ENCODE data around the gene TNFRSF17. TPM values are rescaled to one million over a fixed set of nuclear protein-coding genes. Genes with fewer than 3 reads are reported as not detected.

Gene TNFRSF17
- total and polyA plus RNA-seq, 10 of the 15 experiments (the other 5 are each of a cell fraction or from before 2014, with no cell fraction given) = 106 to 461 (median 179) TPM

- Histone ChIP-seq H3K4me2 (ENCODE audit: control insufficient read depth, insufficient read depth) (no peak overlapping the region), H3K9me3 (replicated peaks; ENCODE audit: control insufficient read depth, insufficient read depth, low read length) (no peaks in the 10 kb centered on the region), H3K79me2 (ENCODE audit: control insufficient read depth, insufficient read depth, low read length) (peaks cover 21% of the 10 kb centered on the region), H3K4me1 (ENCODE audit: control insufficient read depth, insufficient read depth, low read length) (no peaks in the 10 kb centered on the region; the same call in 1 of the 2 replicates), H3K36me3 (ENCODE audit: control insufficient read depth in 2 of 2, insufficient read depth in 2 of 2, low read length in 1 of 2) (peaks cover 10 to 11% of the 10 kb centered on the region in 2 experiments; a peak in 3 of 4 replicates), H3K4me3 (no peak overlapping the region), H4K20me1 (ENCODE audit: control insufficient read depth, insufficient read depth) (no peaks in the 10 kb centered on the region), H3K27ac (ENCODE audit: control insufficient read depth, insufficient read depth) (no peak overlapping the region), H3K27me3 (replicated peaks in 1 of 2; ENCODE audit: control insufficient read depth in 2 of 2, insufficient read depth in 2 of 2, low read length in 1 of 2) (no peaks in the 10 kb centered on the region), H2AFZ (ENCODE audit: control insufficient read depth, low read depth, low read length) (no peak overlapping the region), H3K9ac (ENCODE audit: control insufficient read depth, insufficient read depth, low read length) (no peak overlapping the region)
- ATAC-seq (no peak), DNase-seq (ENCODE audit: low read depth, low spot score) (no peak), FAIRE-seq (no peak)
- 96% methylated on average over 6 of the region's 6 CpGs for WGBS (ENCODE audit: insufficient coverage, insufficient replicate concordance, low lambda C conversion rate, missing lambda C conversion rate)
- ChIA-PET SMC1A (ENCODE audit: uncharacterized antibody, unreplicated experiment) (interaction anchor here (1.0 to 1.3 kb wide), 6 partner anchors 10 to 45 kb away, joined by 3 to 7 read pairs (median 3); no protein-coding TSS in a partner anchor), POLR2A (interaction anchor here (1.1 to 1.4 kb wide), 4 partner anchors 9 to 35 kb away, joined by 3 to 4 read pairs (median 4); partner anchors contain the start of gene TNFRSF17), CTCF (interaction anchor here (4.1 kb wide), 1 partner anchor 68 kb away, joined by 17 read pairs; no protein-coding TSS in a partner anchor), RAD21 (ENCODE audit: unreplicated experiment) (interaction anchor here (0.8 kb wide), 1 partner anchor 68 kb away, joined by 5 read pairs; no protein-coding TSS in a partner anchor)
- BruUV-seq (replicated peaks) = no TSS peak
- intact Hi-C loops (cut with micrococcal nuclease; ENCODE audit: unreplicated experiment) = no loop called here
- in situ Hi-C loops (cut with MboI) = no loop called here
- TF ChIP-seq RUNX3 (IDR thresholded peaks at IDR 0.05; ENCODE audit: low read length) = no peak
- TF ChIP-seq MEF2A (IDR thresholded peaks at IDR 0.05; ENCODE audit: insufficient read depth, low read depth, low read length) = no peak
- no peak for TF ChIP-seq PKNOX1 (IDR thresholded peaks at IDR 0.05)
- no peak for TF ChIP-seq ETV6 (conservative IDR thresholded peaks at IDR 0.05 in 1 of 2, IDR thresholded peaks at IDR 0.05 in 1 of 2; ENCODE audit: borderline replicate concordance in 1 of 2, low read depth in 1 of 2)
- TF ChIP-seq ATF2 (IDR thresholded peaks at IDR 0.05; ENCODE audit: low read length) = no peak
- TF ChIP-seq BRCA1 (IDR thresholded peaks at IDR 0.05; ENCODE audit: low read depth, low read length) = no peak
- TF ChIP-seq SPI1 (IDR thresholded peaks at IDR 0.05; ENCODE audit: borderline replicate concordance, insufficient read depth, low read depth, low read length) = no peak
- no peak for TF ChIP-seq NFIC (IDR thresholded peaks at IDR 0.05; ENCODE audit: low read depth, low read length)
- TF ChIP-seq NR2F1 (conservative IDR thresholded peaks at IDR 0.05) = no peak
- no peak for TF ChIP-seq SUZ12 (IDR thresholded peaks at IDR 0.05; ENCODE audit: unreplicated experiment)
- TF ChIP-seq SMAD5 (IDR thresholded peaks at IDR 0.05; ENCODE audit: low read depth) = no peak
- TF ChIP-seq SIN3A (IDR thresholded peaks at IDR 0.05; ENCODE audit: low read depth, low read length) = no peak
These were observed 35.0 kb downstream of the TNFRSF17 start for GRCh38 chr16:12000032-12000431.
